ENCODE measurements around the gene IRF2BP2.
"Not testable (repeated sequence)": the region's sequence is repeated elsewhere in the genome, so short reads cannot be mapped to it uniquely, and the experiment has no call there.

Gene IRF2BP2

GRCh38 chr1:234634922-234635321, 24.9 kb upstream of the IRF2BP2 start:
- CTCF ChIA-PET; H3K4me3 ChIP-seq (ENCODE audit: low read depth, low read length); H3K9me3 ChIP-seq (ENCODE audit: control insufficient read depth, insufficient read depth, low read depth, low read length); H3K27ac ChIP-seq (ENCODE audit: extremely low read depth, low read depth, low read length); H3K4me1 ChIP-seq (ENCODE audit: control insufficient read depth, insufficient read depth, low read length); POLR2A ChIA-PET; H3K36me3 ChIP-seq (ENCODE audit: control insufficient read depth in 2 of 2, insufficient read depth in 1 of 2, low read length in 2 of 2): not testable (repeated sequence)
- TF ChIP-seq ATF2 (tag by site-specific recombination; IDR thresholded peaks at IDR 0.05; ENCODE audit: low read depth), result peak; percentile 53; the same call in 1 of the 2 replicates

- Histone ChIP-seq H3K36me3 (ENCODE audit: control insufficient read depth in 2 of 2, insufficient read depth in 1 of 2, low read length in 2 of 2) (no peaks in the 10 kb centered on the region), H3K9me3 (ENCODE audit: control insufficient read depth, insufficient read depth, low read depth, low read length) (no peaks in the 10 kb centered on the region), H3K4me1 (ENCODE audit: control insufficient read depth, insufficient read depth, low read length) (no peaks in the 10 kb centered on the region; the same call in 1 of the 2 replicates), H3K27ac (ENCODE audit: extremely low read depth, low read depth, low read length) (no peak overlapping the region), H3K4me3 (ENCODE audit: low read depth, low read length) (no peak overlapping the region)
- POLR2A ChIA-PET, result no interaction called here
- no peak for TF ChIP-seq ZNF155 (tag by site-specific recombination; IDR thresholded peaks at IDR 0.05)
- TF ChIP-seq ZNF311 (tag by site-specific recombination; IDR thresholded peaks at IDR 0.05; ENCODE audit: borderline replicate concordance), result no peak
- TF ChIP-seq GFI1B (tag by site-specific recombination; IDR thresholded peaks at IDR 0.05), result no peak
- TF ChIP-seq ZNF623 (tag by site-specific recombination; IDR thresholded peaks at IDR 0.05), result no peak
- TF ChIP-seq ZNF544 (tag by site-specific recombination; IDR thresholded peaks at IDR 0.05), result no peak
- TF ChIP-seq ZBTB10 (tag by site-specific recombination; IDR thresholded peaks at IDR 0.05), result no peak
- TF ChIP-seq ZNF211 (tag by site-specific recombination; IDR thresholded peaks at IDR 0.05; ENCODE audit: low read depth), result no peak
- TF ChIP-seq ZSCAN4 (tag by site-specific recombination; IDR thresholded peaks at IDR 0.05), result no peak
- TF ChIP-seq HIC1 (tag by site-specific recombination; IDR thresholded peaks at IDR 0.05), result no peak
- CTCF ChIA-PET, result no interaction called here
Observed at GRCh38 chr1:234634387-234634786, 24.4 kb upstream of the IRF2BP2 start.

GRCh38 chr1:234633246-234634003, 23.4 kb upstream of the IRF2BP2 start:
- ChIA-PET CTCF (interaction anchor here (0.6 to 2.0 kb wide), 8 partner anchors 14 to 1309 kb away, joined by 3 to 5 read pairs (median 4); no protein-coding TSS in a partner anchor), POLR2A (interaction anchor here (2.8 kb wide), 1 partner anchor 21 kb away, joined by 12 read pairs; no protein-coding TSS in a partner anchor)
- no peak overlapping the region for H3K27ac ChIP-seq (ENCODE audit: extremely low read depth, low read depth, low read length)
- no peaks in the 10 kb centered on the region for H3K36me3 ChIP-seq (ENCODE audit: control insufficient read depth in 2 of 2, insufficient read depth in 1 of 2, low read length in 2 of 2)
- no peaks in the 10 kb centered on the region for H3K9me3 ChIP-seq (ENCODE audit: control insufficient read depth, insufficient read depth, low read depth, low read length)
- no peak overlapping the region for H3K4me3 ChIP-seq (ENCODE audit: low read depth, low read length)
- TF ChIP-seq ZNF138 (tag by site-specific recombination; IDR thresholded peaks at IDR 0.05; ENCODE audit: borderline replicate concordance) (no peak), MZF1 (tag by site-specific recombination; IDR thresholded peaks at IDR 0.05; ENCODE audit: borderline replicate concordance) (no peak), PRDM1 (tag by site-specific recombination; IDR thresholded peaks at IDR 0.05) (peak; percentile 86), ZNF223 (tag by site-specific recombination; IDR thresholded peaks at IDR 0.05) (no peak)
- H3K4me1 ChIP-seq (ENCODE audit: control insufficient read depth, insufficient read depth, low read length), result no peaks in the 10 kb centered on the region

All from HEK293 (cell line).